SK-N-SH (cell line): ENCODE data around the gene ICE1. TPM values are rescaled to one million over a fixed set of nuclear protein-coding genes. Genes with fewer than 3 reads are reported as not detected.
A peak's percentile ranks its signal among the peaks of the same experiment; 100 is the strongest.

Experiments used
- CTCF ChIA-PET: fragments of 300-600, 350-600 bp; formaldehyde crosslinking; extraction: SDS; loops from one replicate; lab custom pipeline; 2021; lab: Yijun Ruan, JAX
- POLR2A ChIA-PET: fragments of 350-600 bp; sonication (Branson Sonifier 250); formaldehyde crosslinking; extraction: SDS; loops from one replicate; lab custom pipeline; 2020; ENCODE audit warnings: antibody characterized with exemption, inconsistent platforms; lab: Yijun Ruan, JAX
- DNase-seq: peaks from one replicate; pipeline ENCODE4 v3.0.0; 2012
- H2AFZ ChIP-seq: fragments of 200-600 bp; sonication (generic); 2 replicates; pipeline ENCODE4 v1.8.1; 2016; ENCODE audit warnings: antibody characterized with exemption, mild to moderate bottlenecking, low read depth
- H3F3A ChIP-seq: fragments of 200-600 bp; sonication (generic); replicated peaks from 2 replicates; pipeline ENCODE3; 2016; ENCODE audit warnings: antibody characterized with exemption, mild to moderate bottlenecking; ENCODE audit not compliant: insufficient read depth
- H3K27ac ChIP-seq, 2 experiments: fragments of 200-500 bp in 1 of 2; fragments of 200-600 bp in 1 of 2; sonication (Bioruptor generic) in 1 of 2; sonication (generic), shearing (Covaris generic) in 1 of 2; 2 replicates each; pipeline versions ENCODE4 v1.5.1 to v1.6.1; 2014 to 2016; ENCODE audit warnings: low read depth in 2 of 2, inconsistent platforms in 1 of 2, low read length in 1 of 2, mild to moderate bottlenecking in 1 of 2, mixed read lengths in 1 of 2
- H3K27me3 ChIP-seq: fragments of 200-600 bp; sonication (generic), shearing (Covaris generic); 2 replicates; pipeline ENCODE4 v1.6.1; 2016; ENCODE audit warnings: mixed run types; ENCODE audit not compliant: insufficient read depth
- H3K36me3 ChIP-seq, 2 experiments: fragments of 200-500 bp in 1 of 2; fragments of 200-600 bp in 1 of 2; sonication (Bioruptor generic) in 1 of 2; sonication (generic) in 1 of 2; replicated peaks in 1 of 2; 2 replicates each; pipeline versions ENCODE3 to v1.5.1; 2014 to 2016; ENCODE audit warnings: low read length in 1 of 2, mild to moderate bottlenecking in 1 of 2; ENCODE audit not compliant: insufficient read depth in 2 of 2, control insufficient read depth in 1 of 2
- H3K4me1 ChIP-seq, 2 experiments: fragments of 200-500 bp in 1 of 2; fragments of 200-600 bp in 1 of 2; sonication (Bioruptor generic) in 1 of 2; sonication (generic), shearing (Covaris generic) in 1 of 2; 2 replicates each; pipeline versions ENCODE4 v1.5.1 to v1.6.1; 2014 to 2016; ENCODE audit warnings: low read depth in 1 of 2, low read length in 1 of 2, mixed run types in 1 of 2; ENCODE audit not compliant: insufficient read depth in 2 of 2, control insufficient read depth in 1 of 2
- H3K4me2 ChIP-seq: fragments of 200-600 bp; sonication (generic), shearing (Covaris generic); 2 replicates; pipeline ENCODE4 v1.6.1; 2017; ENCODE audit warnings: mixed run types
- H3K4me3 ChIP-seq, 2 experiments: fragments of 200-500 bp in 1 of 2; fragments of 200-600 bp in 1 of 2; sonication (Bioruptor generic) in 1 of 2; sonication (generic), shearing (Covaris generic) in 1 of 2; 2 replicates each; pipeline versions ENCODE4 v1.5.1 to v1.8.1; 2014 to 2016; ENCODE audit warnings: low read depth in 2 of 2, inconsistent platforms in 1 of 2, low read length in 1 of 2, mild to moderate bottlenecking in 1 of 2, mixed read lengths in 1 of 2, moderate library complexity in 1 of 2
- H3K79me2 ChIP-seq: fragments of 200-600 bp; sonication (generic); 2 replicates; pipeline ENCODE4 v1.8.1; 2017; ENCODE audit warnings: mild to moderate bottlenecking; ENCODE audit not compliant: insufficient read depth
- H3K9ac ChIP-seq: fragments of 200-600 bp; sonication (generic); 2 replicates; pipeline ENCODE4 v1.6.1; 2017; ENCODE audit warnings: mixed run types
- H3K9me2 ChIP-seq: fragments of 200-600 bp; sonication (generic); 2 replicates; pipeline ENCODE4 v1.6.1; 2017; ENCODE audit warnings: mixed run types
- H3K9me3 ChIP-seq: fragments of 200-600 bp; sonication (generic); 2 replicates; pipeline ENCODE4 v1.6.1; 2017; ENCODE audit warnings: mixed run types, mild to moderate bottlenecking, moderate library complexity
- H4K20me1 ChIP-seq: fragments of 200-600 bp; sonication (generic); 2 replicates; pipeline ENCODE4 v1.6.1; 2017; ENCODE audit warnings: mild to moderate bottlenecking, mixed run types; ENCODE audit not compliant: insufficient read depth
- CHD2 ChIP-seq: fragments of 150-350 bp; IDR thresholded peaks from 2 replicates; pipeline ENCODE4 v1.6.1; 2018; ENCODE audit warnings: low read length; ENCODE audit not compliant: partially characterized antibody
- CTCF ChIP-seq: fragments of 200-600 bp; sonication (generic); IDR thresholded peaks from 2 replicates; pipeline ENCODE4 v1.6.1; 2017; ENCODE audit warnings: antibody characterized with exemption, mild to moderate bottlenecking, moderate library complexity
- ELF1 ChIP-seq: IDR thresholded peaks from 2 replicates; pipeline ENCODE4 v1.4.0; 2012
- EP300 ChIP-seq, 2 experiments: IDR thresholded peaks; 2 replicates each; pipeline versions ENCODE4 v1.4.0 to v1.6.1; 2012; ENCODE audit warnings: borderline replicate concordance in 1 of 2, low read depth in 1 of 2, low read length in 1 of 2
- FOSL2 ChIP-seq: IDR thresholded peaks from 2 replicates; pipeline ENCODE4 v1.4.0; 2012; ENCODE audit warnings: low read depth, mild to moderate bottlenecking, moderate library complexity, borderline replicate concordance
- JUND ChIP-seq: IDR thresholded peaks from 2 replicates; pipeline ENCODE4 v1.4.0; 2012
- MAX ChIP-seq: IDR thresholded peaks from 2 replicates; pipeline ENCODE4 v1.4.0; 2012; ENCODE audit warnings: low read depth
- MXI1 ChIP-seq: IDR thresholded peaks from 2 replicates; pipeline ENCODE4 v1.6.1; 2012; ENCODE audit warnings: mild to moderate bottlenecking, low read depth, low read length, improper control_type of control experiment
- RAD21 ChIP-seq: IDR thresholded peaks from 2 replicates; pipeline ENCODE4 v1.6.1; 2012; ENCODE audit warnings: mild to moderate bottlenecking, low read length
- SMC3 ChIP-seq: IDR thresholded peaks from 2 replicates; pipeline ENCODE4 v1.6.1; 2012; ENCODE audit warnings: low read depth, low read length, improper control_type of control experiment
- TCF12 ChIP-seq: IDR thresholded peaks from 2 replicates; pipeline ENCODE4 v1.4.0; 2012
- TEAD4 ChIP-seq: IDR thresholded peaks from 2 replicates; pipeline ENCODE4 v1.4.0; 2012; ENCODE audit warnings: mild to moderate bottlenecking, borderline replicate concordance; ENCODE audit not compliant: insufficient read depth
- USF1 ChIP-seq: IDR thresholded peaks from 2 replicates; pipeline ENCODE4 v1.4.0; 2012; ENCODE audit warnings: low read depth, borderline replicate concordance
- YY1 ChIP-seq: IDR thresholded peaks from 2 replicates; pipeline ENCODE4 v1.4.0; 2012; ENCODE audit warnings: low read depth, mild to moderate bottlenecking
- WGBS: methylation state at CpG from one replicate; pipeline ENCODE4 v1.1.6; 2017; ENCODE audit warnings: low lambda C conversion rate; 5-methylcytosine and 5-hydroxymethylcytosine counted together
- polyA plus RNA-seq, 3 experiments: library from polyadenylated mRNA; depleted of rRNA; stranded (reverse); fragments of >200 nt; gene quantifications; 2 replicates each; pipeline ENCODE4 v1.2.3, GENCODE V29; 2012
- TF ChIP-seq, protein P1 (sequence below): IDR thresholded peaks from 2 replicates; pipeline ENCODE4 v1.4.0; 2012; ENCODE audit warnings: low read depth, borderline replicate concordance
- TF ChIP-seq, protein P2 (sequence below): fragments of 150-350 bp; IDR thresholded peaks from 2 replicates; pipeline ENCODE4 v1.6.1; 2016; ENCODE audit warnings: mild to moderate bottlenecking, low read depth, low read length

The ICE1 gene
- polyA plus RNA-seq, 1 of the 3 experiments (the other 2 are of a cell fraction), result 9.4 TPM

DNA sequence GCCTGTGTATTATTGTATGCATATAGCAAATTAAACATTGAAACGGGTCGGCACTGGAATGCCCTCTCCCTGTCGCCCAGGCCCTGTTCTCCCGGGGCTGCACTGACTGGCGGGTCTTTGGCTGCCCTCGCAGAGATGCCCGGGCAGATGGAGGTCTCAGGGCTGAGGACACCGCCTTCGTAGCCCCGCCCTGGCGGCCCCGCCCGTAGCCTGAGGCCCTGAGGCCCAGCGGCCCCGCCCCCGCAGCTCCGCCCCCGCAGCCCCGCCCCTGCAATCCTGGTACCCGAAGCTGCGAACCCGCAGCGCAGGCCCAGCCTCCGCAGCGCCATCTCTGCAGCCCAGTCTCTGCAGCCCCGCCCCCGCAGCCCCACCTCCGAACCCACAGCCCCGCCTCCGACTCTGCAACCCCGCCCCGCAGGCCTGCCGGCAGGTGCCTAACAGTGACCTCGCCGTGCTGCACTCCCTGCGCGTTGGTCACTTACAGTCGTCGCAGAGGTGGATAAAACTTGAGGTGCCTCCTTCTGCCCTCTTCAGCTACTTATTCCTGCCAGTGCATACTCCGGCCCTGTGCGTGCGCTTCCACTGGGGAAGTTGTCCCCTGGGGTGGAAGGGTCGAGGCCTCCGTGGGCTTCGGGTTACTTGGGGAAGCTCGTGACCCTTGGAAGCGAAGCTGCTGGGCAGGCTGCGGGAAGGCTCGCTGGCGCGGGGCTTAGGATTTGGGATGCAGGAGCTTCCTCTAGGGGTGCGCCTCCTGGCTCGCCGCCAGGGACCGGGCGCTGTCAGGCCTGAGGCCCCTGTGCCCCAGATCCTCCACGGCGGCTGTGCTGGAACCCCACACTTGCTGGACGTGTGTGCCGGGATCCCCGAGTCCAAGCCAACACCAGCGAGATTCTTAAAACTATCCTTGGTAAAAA is 72.3 kb downstream of the ICE1 start:
- DNase-seq, result peak; percentile 24
- H3K36me3 ChIP-seq, result peaks cover 8 to 10% of the 10 kb centered on the region in 2 experiments
- ChIA-PET POLR2A (no interaction called here), CTCF (interaction anchor here (0.8 to 2.1 kb wide), 6 partner anchors 544 to 1251 kb away, joined by 3 to 9 read pairs (median 4); partner anchors contain the start of gene UBE2QL1)
- no peaks in the 10 kb centered on the region for H4K20me1 ChIP-seq
- peaks cover 0 to 24% of the 10 kb centered on the region in 2 experiments; a peak in 2 of 4 replicates for H3K4me1 ChIP-seq
- no peaks in the 10 kb centered on the region for H3K79me2 ChIP-seq
- H3K4me3 ChIP-seq, result no peak overlapping the region
- no peaks in the 10 kb centered on the region for H3K9me3 ChIP-seq
- no peaks in the 10 kb centered on the region for H3K9me2 ChIP-seq
- TF ChIP-seq TCF12 (no peak), ELF1 (no peak)
- TF ChIP-seq, protein P1, sequence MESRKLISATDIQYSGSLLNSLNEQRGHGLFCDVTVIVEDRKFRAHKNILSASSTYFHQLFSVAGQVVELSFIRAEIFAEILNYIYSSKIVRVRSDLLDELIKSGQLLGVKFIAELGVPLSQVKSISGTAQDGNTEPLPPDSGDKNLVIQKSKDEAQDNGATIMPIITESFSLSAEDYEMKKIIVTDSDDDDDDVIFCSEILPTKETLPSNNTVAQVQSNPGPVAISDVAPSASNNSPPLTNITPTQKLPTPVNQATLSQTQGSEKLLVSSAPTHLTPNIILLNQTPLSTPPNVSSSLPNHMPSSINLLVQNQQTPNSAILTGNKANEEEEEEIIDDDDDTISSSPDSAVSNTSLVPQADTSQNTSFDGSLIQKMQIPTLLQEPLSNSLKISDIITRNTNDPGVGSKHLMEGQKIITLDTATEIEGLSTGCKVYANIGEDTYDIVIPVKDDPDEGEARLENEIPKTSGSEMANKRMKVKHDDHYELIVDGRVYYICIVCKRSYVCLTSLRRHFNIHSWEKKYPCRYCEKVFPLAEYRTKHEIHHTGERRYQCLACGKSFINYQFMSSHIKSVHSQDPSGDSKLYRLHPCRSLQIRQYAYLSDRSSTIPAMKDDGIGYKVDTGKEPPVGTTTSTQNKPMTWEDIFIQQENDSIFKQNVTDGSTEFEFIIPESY, result no peak
- H3K9ac ChIP-seq, result no peak overlapping the region
- peaks cover 9% of the 10 kb centered on the region for H3F3A ChIP-seq
- no peak overlapping the region for H3K4me2 ChIP-seq
- H2AFZ ChIP-seq, result no peak overlapping the region
- 96% methylated on average over 34 of the region's 62 CpGs for WGBS
- no peaks in the 10 kb centered on the region for H3K27me3 ChIP-seq
- H3K27ac ChIP-seq, result peak overlapping the region in 1 of 2 experiments; percentile 14; a peak in 1 of 4 replicates

DNA sequence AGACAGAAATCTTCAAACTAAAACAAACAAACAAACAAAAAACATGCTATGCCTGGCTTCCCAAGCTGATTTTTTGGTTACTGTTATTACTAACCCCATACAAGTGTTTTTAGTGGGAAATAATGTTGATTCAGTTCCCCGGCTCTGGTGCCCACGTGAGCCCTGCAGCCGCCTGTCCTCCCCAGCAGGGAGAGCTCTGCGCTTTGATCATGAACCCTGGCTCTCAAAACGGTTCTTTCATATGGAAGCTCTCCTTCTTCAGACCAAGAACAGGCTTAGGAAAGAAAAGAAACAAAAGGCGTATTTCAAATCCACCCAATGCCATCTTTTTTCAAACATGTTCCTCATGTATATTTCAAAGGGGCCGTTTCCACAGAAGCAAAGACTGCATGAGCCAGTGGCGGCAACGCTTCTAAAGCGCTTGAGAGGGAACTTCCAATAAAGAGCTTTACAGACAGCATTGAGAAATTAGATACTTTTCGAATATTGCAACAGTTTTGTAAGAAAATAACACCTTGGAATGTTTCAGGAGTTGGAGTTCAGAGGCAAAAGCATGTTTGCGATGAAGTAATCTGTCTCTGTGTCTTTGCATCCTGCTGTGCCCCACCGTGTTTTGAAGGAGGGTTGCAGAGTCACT is 74.8 kb downstream of the ICE1 start:
- H3K27me3 ChIP-seq, result no peaks in the 10 kb centered on the region
- TF ChIP-seq USF1 (peak; percentile 65; the same call in 1 of the 2 replicates), RAD21 (peak; percentile 99), SMC3 (peak; percentile 90), EP300 (IDR thresholded peaks at IDR 0.05; ENCODE audit: borderline replicate concordance in 1 of 2, low read depth in 1 of 2, low read length in 1 of 2) (peak in 1 of 2 experiments; percentile 30; a peak in 1 of 4 replicates), MAX (peak; percentile 20; the same call in 1 of the 2 replicates), CHD2 (no peak), JUND (no peak), TEAD4 (no peak), FOSL2 (no peak), MXI1 (peak; percentile 52; the same call in 1 of the 2 replicates), CTCF (peak; percentile 67), YY1 (no peak)
- TF ChIP-seq, protein P2, sequence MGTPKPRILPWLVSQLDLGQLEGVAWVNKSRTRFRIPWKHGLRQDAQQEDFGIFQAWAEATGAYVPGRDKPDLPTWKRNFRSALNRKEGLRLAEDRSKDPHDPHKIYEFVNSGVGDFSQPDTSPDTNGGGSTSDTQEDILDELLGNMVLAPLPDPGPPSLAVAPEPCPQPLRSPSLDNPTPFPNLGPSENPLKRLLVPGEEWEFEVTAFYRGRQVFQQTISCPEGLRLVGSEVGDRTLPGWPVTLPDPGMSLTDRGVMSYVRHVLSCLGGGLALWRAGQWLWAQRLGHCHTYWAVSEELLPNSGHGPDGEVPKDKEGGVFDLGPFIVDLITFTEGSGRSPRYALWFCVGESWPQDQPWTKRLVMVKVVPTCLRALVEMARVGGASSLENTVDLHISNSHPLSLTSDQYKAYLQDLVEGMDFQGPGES, result no peak
- no peaks in the 10 kb centered on the region for H3K9me3 ChIP-seq
- H3K36me3 ChIP-seq, result no peaks in the 10 kb centered on the region
- no peak overlapping the region for H3K4me2 ChIP-seq
- peaks cover 4% of the 10 kb centered on the region for H3F3A ChIP-seq
- H2AFZ ChIP-seq, result no peak overlapping the region
- DNase-seq, result peak; percentile 91
- peak overlapping the region in 1 of 2 experiments; percentile 27; a peak in 1 of 4 replicates for H3K4me3 ChIP-seq
- ChIA-PET CTCF (interaction anchor here (0.6 to 2.4 kb wide), 80 partner anchors 9 to 1248 kb away, joined by 3 to 32 read pairs (median 4); partner anchors contain the start of gene UBE2QL1), POLR2A (interaction anchor here (0.9 to 2.5 kb wide), 5 partner anchors 27 to 951 kb away, joined by 3 to 13 read pairs (median 4); partner anchors contain the start of genes MED10 and UBE2QL1)
- H3K79me2 ChIP-seq, result no peaks in the 10 kb centered on the region
- H3K9me2 ChIP-seq, result no peaks in the 10 kb centered on the region
- peaks cover 0 to 14% of the 10 kb centered on the region in 2 experiments; a peak in 2 of 4 replicates for H3K4me1 ChIP-seq
- 47% methylated on average over 13 of the region's 13 CpGs for WGBS
- no peaks in the 10 kb centered on the region for H4K20me1 ChIP-seq
- H3K9ac ChIP-seq, result no peak overlapping the region
- H3K27ac ChIP-seq, result peak overlapping the region in 1 of 2 experiments; percentile 98; a peak in 2 of 4 replicates
